Stomach (tissue), 9 donors: Measurements from ENCODE around the gene NME8. TPM values are rescaled to one million over a fixed set of nuclear protein-coding genes. Genes with fewer than 3 reads are reported as not detected.

Source experiments
- DNase-seq, 2 donors: peaks; one replicate each; pipeline versions ENCODE4 v3.0.0 to v3.0.0-alpha.2; 2013 to 2019
- H3K27ac ChIP-seq, 5 donors: fragments of 200-600 bp in 4 of 5; sonication (generic) in 4 of 5; one replicate each; pipeline ENCODE4 v1.5.1; 2013 to 2019; ENCODE audit warnings: mild to moderate bottlenecking in 1 of 5, moderate library complexity in 1 of 5
- H3K27me3 ChIP-seq, 3 donors: fragments of 200-600 bp; sonication (generic); one replicate each; pipeline ENCODE4 v1.5.1; 2017 to 2019; ENCODE audit warnings: mixed run types in 1 of 3
- H3K36me3 ChIP-seq, 4 donors: fragments of 200-600 bp; sonication (generic); 1 replicate in 3 of 4; 2 replicates in 1 of 4; pipeline ENCODE4 v1.5.1; 2016 to 2019
- H3K4me1 ChIP-seq, 4 donors: fragments of 200-600 bp; sonication (generic); one replicate each; pipeline ENCODE4 v1.5.1; 2016 to 2019
- H3K4me3 ChIP-seq, 4 donors: fragments of 200-600 bp; sonication (generic) in 3 of 4; one replicate each; pipeline ENCODE4 v1.5.1; 2016 to 2019; ENCODE audit warnings: mild to moderate bottlenecking in 1 of 4
- H3K9me3 ChIP-seq, 4 donors: fragments of 200-600 bp; sonication (generic); one replicate each; pipeline ENCODE4 v1.5.1; 2016 to 2019
- CTCF ChIP-seq, 7 experiments: fragments of 450-650 bp in 4 of 7; fragments of 200-600 bp in 3 of 7; sonication (generic) in 3 of 7; IDR thresholded peaks; one replicate each; pipeline ENCODE4 v1.5.1; 2016 to 2019; ENCODE audit warnings: antibody characterized with exemption in 7 of 7, control low read depth in 2 of 7, mild to moderate bottlenecking in 1 of 7
- EP300 ChIP-seq: sonication (generic); formaldehyde crosslinking; IDR thresholded peaks from one replicate; pipeline ENCODE4 v1.6.1; 2017; ENCODE audit warnings: antibody characterized with exemption
- POLR2A ChIP-seq, 4 donors: fragments of 450-650 bp; IDR thresholded peaks; one replicate each; pipeline ENCODE4 v1.6.1; 2016; ENCODE audit warnings: antibody characterized with exemption in 4 of 4, control low read depth in 2 of 4, mild to moderate bottlenecking in 1 of 4, moderate library complexity in 1 of 4
- POLR2AphosphoS5 ChIP-seq, 3 donors: sonication (generic); formaldehyde crosslinking; IDR thresholded peaks; one replicate each; pipeline ENCODE4 v1.6.1; 2016; ENCODE audit warnings: antibody characterized with exemption in 3 of 3
- WGBS, 5 donors: extraction: QIAGEN DNeasy Blood & Tissue Kit in 3 of 5; methylation state at CpG; one replicate each; pipeline versions ENCODE4 v1.1.5 to v1.1.7; 2013 to 2018; 5-methylcytosine and 5-hydroxymethylcytosine counted together
- intact Hi-C: fragments of 100-400 bp; cut with DNase I; formaldehyde crosslinking; loops from one replicate; pipeline ENCODE4 v1.15.1; 2023; ENCODE audit warnings: low total_unique reads
- polyA plus RNA-seq, 3 donors: library from polyadenylated mRNA; stranded (reverse); fragments of 200-250 nt; gene quantifications; one replicate each; pipeline ENCODE4 v1.2.3, GENCODE V29; 2013
- total RNA-seq, 5 donors: library from RNA; depleted of rRNA; stranded (reverse); fragments of >200 nt; gene quantifications; one replicate each; pipeline versions ENCODE4 v1.1.0 to v1.2.3, GENCODE V29; 2014 to 2016
- donor health status: healthy with polysubstance abuse.
- donor health status: Bipolar disorder and iron deficiency.
- donor health status: healthy.

NME8 gene
- total and polyA plus RNA-seq, 8 donors: 0.31 to 14.8 TPM; not detected in 6

GRCh38 chr7:37816922-37817590 is 31.3 kb upstream of the NME8 start:
- peaks cover 0 to 9% (median 6%) of the 10 kb centered on the region in 4 donors for H3K9me3 ChIP-seq
- intact Hi-C loops: no loop called here
- H3K4me1 ChIP-seq: no peaks in the 10 kb centered on the region
- no peak overlapping the region for H3K4me3 ChIP-seq
- H3K27me3 ChIP-seq: no peaks in the 10 kb centered on the region
- no peak overlapping the region for H3K27ac ChIP-seq
- no peaks in the 10 kb centered on the region for H3K36me3 ChIP-seq
- TF ChIP-seq EP300 (no peak), POLR2AphosphoS5 (IDR thresholded peaks at IDR 0.05) (no peak), CTCF (IDR thresholded peaks at IDR 0.05) (no peak), POLR2A (IDR thresholded peaks at IDR 0.05) (no peak)
- DNase-seq: no peak
- WGBS, 5 donors: 65 to 84% (median 77%) methylated on average over 3 of the region's 3 CpGs

GRCh38 chr7:37817591-37817960 is 30.8 kb upstream of the NME8 start:
- Histone ChIP-seq H3K27me3 (no peaks in the 10 kb centered on the region), H3K36me3 (no peaks in the 10 kb centered on the region), H3K4me1 (no peaks in the 10 kb centered on the region), H3K4me3 (no peak overlapping the region), H3K27ac (no peak overlapping the region), H3K9me3 (peaks cover 0 to 9% (median 6%) of the 10 kb centered on the region in 4 donors)
- no peak for TF ChIP-seq CTCF (IDR thresholded peaks at IDR 0.05)
- no peak for TF ChIP-seq POLR2A (IDR thresholded peaks at IDR 0.05)
- TF ChIP-seq POLR2AphosphoS5 (IDR thresholded peaks at IDR 0.05): no peak
- no peak for TF ChIP-seq EP300
- intact Hi-C loops: no loop called here
- WGBS, 5 donors: 40 to 65% (median 58%) methylated on average over 2 of the region's 2 CpGs
- no peak for DNase-seq

GRCh38 chr7:37817996-37818720 is 30.2 kb upstream of the NME8 start:
- intact Hi-C loops: no loop called here
- 61 to 72% (median 62%) methylated on average over 5 of the region's 5 CpGs for whole genome bisulfite sequencing, 5 donors
- Histone ChIP-seq H3K27ac (no peak overlapping the region), H3K4me3 (no peak overlapping the region), H3K27me3 (no peaks in the 10 kb centered on the region), H3K36me3 (no peaks in the 10 kb centered on the region), H3K4me1 (no peaks in the 10 kb centered on the region), H3K9me3 (peaks cover 0 to 9% (median 6%) of the 10 kb centered on the region in 4 donors)
- DNase-seq: no peak
- TF ChIP-seq EP300 (no peak), POLR2AphosphoS5 (IDR thresholded peaks at IDR 0.05) (no peak), CTCF (IDR thresholded peaks at IDR 0.05) (no peak), POLR2A (IDR thresholded peaks at IDR 0.05) (no peak)

GRCh38 chr7:37820708-37821468 is 27.5 kb upstream of the NME8 start:
- WGBS, 5 donors: 67 to 82% (median 74%) methylated on average over 3 of the region's 3 CpGs
- H3K27me3 ChIP-seq: no peaks in the 10 kb centered on the region
- TF ChIP-seq CTCF (IDR thresholded peaks at IDR 0.05) (no peak), POLR2A (IDR thresholded peaks at IDR 0.05) (no peak), EP300 (no peak), POLR2AphosphoS5 (IDR thresholded peaks at IDR 0.05) (no peak)

More at GRCh38 chr7:37820708-37821468, 27.5 kb upstream of the NME8 start:
- intact Hi-C loops: no loop called here
- Histone ChIP-seq H3K4me1 (no peaks in the 10 kb centered on the region), H3K27ac (no peak overlapping the region), H3K4me3 (no peak overlapping the region), H3K9me3 (peaks cover 0 to 9% (median 6%) of the 10 kb centered on the region in 4 donors), H3K36me3 (no peaks in the 10 kb centered on the region)
- no peak for DNase-seq
